ENCODE results near the gene DNAJC1. TPM values are rescaled to one million over a fixed set of nuclear protein-coding genes. Genes with fewer than 3 reads are reported as not detected.

The DNAJC1 gene
- total and polyA plus RNA-seq, 2 of the 4 experiments (the other 2 are of a cell fraction) = 12.7 to 13.3 TPM

GRCh38 chr10:21803374-21803773, 200.2 kb downstream of the DNAJC1 start:
- no peak for ATAC-seq (ENCODE audit: low read depth)
- Histone ChIP-seq H2BK120ac (ENCODE audit: low read depth, low read length) (no peak overlapping the region), H3K4me2 (ENCODE audit: low read depth, low read length) (no peak overlapping the region), H2AFZ (replicated peaks; ENCODE audit: low read length, poor library complexity) (no peak overlapping the region), H3K9me3 (ENCODE audit: control insufficient read depth, insufficient read depth, low read length) (no peaks in the 10 kb centered on the region), H2AK5ac (ENCODE audit: low read depth, low read length) (no peak overlapping the region), H4K5ac (ENCODE audit: low read depth, low read length) (no peak overlapping the region), H4K8ac (ENCODE audit: low read depth in 2 of 2, low read length in 2 of 2) (no peak overlapping the region), H3K9me1 (ENCODE audit: insufficient read depth, low read length) (no peaks in the 10 kb centered on the region), H2BK20ac (ENCODE audit: low read depth, low read length) (no peak overlapping the region), H3K14ac (replicated peaks; ENCODE audit: low read depth, low read length) (no peak overlapping the region), H4K20me1 (ENCODE audit: insufficient read depth, low read length) (no peaks in the 10 kb centered on the region), H3K4me3 (ENCODE audit: insufficient read depth, low read depth, low read length) (no peak overlapping the region), H3K4me1 (ENCODE audit: control insufficient read depth, insufficient read depth, low read length) (peaks cover 1% of the 10 kb centered on the region; the same call in 1 of the 2 replicates), H2BK15ac (ENCODE audit: low read depth, low read length) (no peak overlapping the region), H3K9ac (ENCODE audit: low read depth, low read length) (no peak overlapping the region), H2BK5ac (ENCODE audit: low read depth, low read length, poor library complexity, severe bottlenecking) (no peak overlapping the region), H3K23ac (ENCODE audit: low read depth, low read length) (no peak overlapping the region), H3K36me3 (ENCODE audit: control insufficient read depth, insufficient read depth, low read length) (no peaks in the 10 kb centered on the region), H3K56ac (ENCODE audit: extremely low read depth, insufficient read depth, low read length) (no peak overlapping the region), H3K79me1 (ENCODE audit: low read depth in 1 of 2, low read length in 2 of 2) (no peaks in the 10 kb centered on the region), H3K27ac (ENCODE audit: insufficient read depth, low read length) (no peak overlapping the region), H3K18ac (ENCODE audit: low read depth, low read length) (no peak overlapping the region), H3K27me3 (ENCODE audit: control insufficient read depth, insufficient read depth, low read length) (no peaks in the 10 kb centered on the region), H4K91ac (ENCODE audit: insufficient read depth, low read depth, low read length) (no peak overlapping the region), H3K4ac (ENCODE audit: low read depth, low read length) (no peak overlapping the region), H2AK9ac (replicated peaks; ENCODE audit: low read depth, low read length, poor library complexity) (no peak overlapping the region)
- intact Hi-C loops (cut with micrococcal nuclease) = no loop called here
- WGBS, 2 experiments (ENCODE audit: extremely low coverage in 2 of 2, insufficient read length in 1 of 2) = no CpG with 5 or more reads among the region's 1 CpG
- ChIA-PET POLR2A (ENCODE audit: unreplicated experiment) (no interaction called here), CTCF (no interaction called here)
- TF ChIP-seq BHLHE40 (IDR thresholded peaks at IDR 0.05; ENCODE audit: low read depth, low read length) (no peak), USF2 (IDR thresholded peaks at IDR 0.05; ENCODE audit: low read depth, low read length) (no peak), MXI1 (IDR thresholded peaks at IDR 0.05; ENCODE audit: borderline replicate concordance, low read depth, low read length) (no peak), NFE2L2 (IDR thresholded peaks at IDR 0.05; ENCODE audit: low read depth, low read length) (no peak), CTCF (conservative IDR thresholded peaks at IDR 0.05; ENCODE audit: low read depth, low read length) (no peak), MAFK (IDR thresholded peaks at IDR 0.05; ENCODE audit: low read depth, low read length) (no peak), SMC3 (IDR thresholded peaks at IDR 0.05; ENCODE audit: low read depth, low read length) (no peak)
- dilution Hi-C loops (cut with HindIII; ENCODE audit: low sequenced_read_pairs, unreplicated experiment) = no loop called here
- DNase-seq = no peak
- in situ Hi-C loops (cut with MboI; ENCODE audit: low sequenced_read_pairs) = no loop called here
- no TSS peak for BruUV-seq (replicated peaks)

All from IMR-90 (cell line).